ENCODE measurements around the gene CAPZB.

The CAPZB gene

GRCh38 chr1:19360016-19360415, 125.3 kb downstream of the CAPZB start:
- H3K4me3 ChIP-seq (replicated peaks; ENCODE audit: low read depth, low read length): no peak overlapping the region
- no peak for TF ChIP-seq CTCF (IDR thresholded peaks at IDR 0.05; ENCODE audit: low read length, missing control alignments)
- no peak for DNase-seq (ENCODE audit: low read depth)

GRCh38 chr1:19359357-19359756, 126.0 kb downstream of the CAPZB start:
- DNase-seq (ENCODE audit: low read depth): no peak
- TF ChIP-seq CTCF (IDR thresholded peaks at IDR 0.05; ENCODE audit: low read length, missing control alignments): no peak
- no peak overlapping the region for H3K4me3 ChIP-seq (replicated peaks; ENCODE audit: low read depth, low read length)

GRCh38 chr1:19358710-19359109, 126.6 kb downstream of the CAPZB start:
- no peak for DNase-seq (ENCODE audit: low read depth)
- H3K4me3 ChIP-seq (replicated peaks; ENCODE audit: low read depth, low read length): no peak overlapping the region
- TF ChIP-seq CTCF (IDR thresholded peaks at IDR 0.05; ENCODE audit: low read length, missing control alignments): no peak

- no peak for DNase-seq (ENCODE audit: low read depth)
- TF ChIP-seq CTCF (IDR thresholded peaks at IDR 0.05; ENCODE audit: low read length, missing control alignments): no peak
- no peak overlapping the region for H3K4me3 ChIP-seq (replicated peaks; ENCODE audit: low read depth, low read length)
Measured at GRCh38 chr1:19357299-19357986, 127.9 kb downstream of the CAPZB start.

- no peak overlapping the region for H3K4me3 ChIP-seq (replicated peaks; ENCODE audit: low read depth, low read length)
- no peak for TF ChIP-seq CTCF (IDR thresholded peaks at IDR 0.05; ENCODE audit: low read length, missing control alignments)
- no peak for DNase-seq (ENCODE audit: low read depth)
Measured at GRCh38 chr1:19356266-19356665, 129.1 kb downstream of the CAPZB start.

- TF ChIP-seq CTCF (IDR thresholded peaks at IDR 0.05; ENCODE audit: low read length, missing control alignments): no peak
- no peak overlapping the region for H3K4me3 ChIP-seq (replicated peaks; ENCODE audit: low read depth, low read length)
- no peak for DNase-seq (ENCODE audit: low read depth)
Measured at GRCh38 chr1:19354531-19354981, 130.8 kb downstream of the CAPZB start.

- TF ChIP-seq CTCF (IDR thresholded peaks at IDR 0.05; ENCODE audit: low read length, missing control alignments): no peak
- DNase-seq (ENCODE audit: low read depth): no peak
- H3K4me3 ChIP-seq (replicated peaks; ENCODE audit: low read depth, low read length): no peak overlapping the region
Measured at GRCh38 chr1:19353596-19353995, 131.7 kb downstream of the CAPZB start.

Data from fibroblast of pulmonary artery (primary cell).